Measurements from ENCODE around the gene BLVRB.
"Not testable (repeated sequence)": the region's sequence is repeated elsewhere in the genome, so short reads cannot be mapped to it uniquely, and the experiment has no call there.

The BLVRB gene

GRCh38 chr19:40465557-40466218 is at the start of gene BLVRB:
Gene BLVRB, minus strand, starts transcription at chr19:40465745. Its CDS starts 57 bp downstream, at chr19:40465688.
- DNase-seq (ENCODE audit: low read depth): peak; percentile 99

- no peak for DNase-seq (ENCODE audit: low read depth)
Observed at GRCh38 chr19:40513741-40514315, 48.3 kb upstream of the BLVRB start.

- DNase-seq (ENCODE audit: low read depth): no peak
Observed at GRCh38 chr19:40513345-40513678, 47.8 kb upstream of the BLVRB start.

GRCh38 chr19:40512473-40513344 is 47.2 kb upstream of the BLVRB start:
- DNase-seq (ENCODE audit: low read depth): no peak

GRCh38 chr19:40512110-40512472 is 46.5 kb upstream of the BLVRB start:
- DNase-seq (ENCODE audit: low read depth): no peak

- no peak for DNase-seq (ENCODE audit: low read depth)
Observed at GRCh38 chr19:40511487-40511886, 45.9 kb upstream of the BLVRB start.

- no peak for DNase-seq (ENCODE audit: low read depth)
Observed at GRCh38 chr19:40510526-40511115, 45.1 kb upstream of the BLVRB start.

- DNase-seq (ENCODE audit: low read depth): no peak
Observed at GRCh38 chr19:40508739-40509260, 43.3 kb upstream of the BLVRB start.

GRCh38 chr19:40507892-40508291 is 42.3 kb upstream of the BLVRB start:
- no peak for DNase-seq (ENCODE audit: low read depth)

- DNase-seq (ENCODE audit: low read depth): no peak
Observed at GRCh38 chr19:40506099-40506498, 40.6 kb upstream of the BLVRB start.

- DNase-seq (ENCODE audit: low read depth): no peak
Observed at GRCh38 chr19:40503320-40503695, 37.8 kb upstream of the BLVRB start.

GRCh38 chr19:40502647-40503319 is 37.2 kb upstream of the BLVRB start:
- DNase-seq (ENCODE audit: low read depth): no peak

GRCh38 chr19:40502081-40502480 is 36.5 kb upstream of the BLVRB start:
- DNase-seq (ENCODE audit: low read depth): no peak

- DNase-seq (ENCODE audit: low read depth): no peak
Observed at GRCh38 chr19:40501599-40501998, 36.1 kb upstream of the BLVRB start.

- not testable (repeated sequence) for DNase-seq (ENCODE audit: low read depth)
Observed at GRCh38 chr19:40500678-40501530, 35.4 kb upstream of the BLVRB start.

- DNase-seq (ENCODE audit: low read depth): no peak
Observed at GRCh38 chr19:40499320-40499719, 33.8 kb upstream of the BLVRB start.

GRCh38 chr19:40497214-40497613 is 31.7 kb upstream of the BLVRB start:
- DNase-seq (ENCODE audit: low read depth): no peak

- no peak for DNase-seq (ENCODE audit: low read depth)
Observed at GRCh38 chr19:40494191-40494838, 28.8 kb upstream of the BLVRB start.

- no peak for DNase-seq (ENCODE audit: low read depth)
Observed at GRCh38 chr19:40493778-40494177, 28.2 kb upstream of the BLVRB start.

- DNase-seq (ENCODE audit: low read depth): no peak
Observed at GRCh38 chr19:40492274-40492673, 26.7 kb upstream of the BLVRB start.

- no peak for DNase-seq (ENCODE audit: low read depth)
Observed at GRCh38 chr19:40489882-40490230, 24.3 kb upstream of the BLVRB start.

Data from activated T-cell treated with anti-CD3 and anti-CD28 coated beads for 24 hours (primary cell).